ENCODE measurements around the gene TMEM150A.

TMEM150A gene, protein sequence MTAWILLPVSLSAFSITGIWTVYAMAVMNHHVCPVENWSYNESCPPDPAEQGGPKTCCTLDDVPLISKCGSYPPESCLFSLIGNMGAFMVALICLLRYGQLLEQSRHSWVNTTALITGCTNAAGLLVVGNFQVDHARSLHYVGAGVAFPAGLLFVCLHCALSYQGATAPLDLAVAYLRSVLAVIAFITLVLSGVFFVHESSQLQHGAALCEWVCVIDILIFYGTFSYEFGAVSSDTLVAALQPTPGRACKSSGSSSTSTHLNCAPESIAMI

GRCh38 chr2:85602476-85603234, at the start of gene TMEM150A:
TSS of gene TMEM150A (minus strand) at chr2:85602698. CDS start at chr2:85601948, 750 bp downstream.
- Mint-ChIP-seq H3K9me3 (no peaks in the 10 kb centered on the region), H3K36me3 (ENCODE audit: low read depth) (peaks cover 53% of the 10 kb centered on the region), H3K27me3 (no peaks in the 10 kb centered on the region), H3K4me3 (peak within 1 kb of the TSS; percentile 86), H3K27ac (peak within 1 kb of the TSS; percentile 83), H3K4me1 (ENCODE audit: low read depth) (peaks cover 44% of the 10 kb centered on the region)
- peak; percentile 94 for DNase-seq

DNA sequence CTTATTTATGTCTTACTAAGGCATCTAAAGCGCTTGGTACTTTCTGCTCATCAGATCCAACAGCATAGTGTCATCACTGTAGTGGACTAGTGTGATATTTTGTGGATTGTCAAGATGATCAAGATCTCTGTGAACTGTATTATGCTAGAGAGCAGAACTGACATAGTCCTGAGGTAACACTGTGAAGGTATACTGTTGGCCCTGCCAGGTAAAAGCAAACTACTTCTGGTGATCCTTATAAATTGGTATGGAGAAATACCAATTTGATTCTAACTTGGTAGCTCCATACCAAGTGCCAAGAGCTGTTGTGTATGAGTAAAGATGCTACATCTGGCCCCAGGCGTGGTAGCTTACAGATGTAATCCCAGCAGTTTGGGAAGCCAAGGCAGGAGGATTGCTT, 49.6 kb upstream of the TMEM150A start:
- no peak overlapping the region for H3K4me3 Mint-ChIP-seq
- peaks cover 2% of the 10 kb centered on the region for H3K4me1 Mint-ChIP-seq (ENCODE audit: low read depth)
- no peak for DNase-seq
- H3K36me3 Mint-ChIP-seq (ENCODE audit: low read depth), result peaks cover 81% of the 10 kb centered on the region
- no peaks in the 10 kb centered on the region for H3K9me3 Mint-ChIP-seq
- no peak overlapping the region for H3K27ac Mint-ChIP-seq
- no peaks in the 10 kb centered on the region for H3K27me3 Mint-ChIP-seq

DNA sequence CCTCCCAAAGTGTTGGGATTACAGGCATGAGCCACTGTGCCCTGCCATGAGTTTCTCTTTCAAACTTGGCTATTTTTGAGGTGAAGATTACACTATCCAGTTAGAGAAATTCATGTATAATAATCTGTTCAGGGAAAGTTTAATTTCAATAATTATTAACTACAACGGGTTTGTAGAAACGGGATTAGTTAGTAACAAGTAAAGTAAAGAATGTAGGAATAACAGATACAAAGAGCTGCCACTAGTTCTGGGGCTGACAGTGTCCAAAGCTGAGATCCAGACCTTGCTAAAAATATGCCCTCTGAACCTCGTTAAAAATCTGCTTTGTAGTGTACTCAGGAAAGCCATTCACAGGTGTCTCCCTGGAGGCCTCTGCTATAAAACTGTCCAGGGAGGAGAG, 48.6 kb upstream of the TMEM150A start:
- Mint-ChIP-seq H3K36me3 (ENCODE audit: low read depth) (peaks cover 85% of the 10 kb centered on the region), H3K27ac (no peak overlapping the region), H3K4me1 (ENCODE audit: low read depth) (peaks cover 2% of the 10 kb centered on the region), H3K4me3 (no peak overlapping the region), H3K27me3 (no peaks in the 10 kb centered on the region), H3K9me3 (no peaks in the 10 kb centered on the region)
- no peak for DNase-seq

GRCh38 chr2:85650456-85650855, 48.0 kb upstream of the TMEM150A start:
- H3K9me3 Mint-ChIP-seq, result no peaks in the 10 kb centered on the region
- no peak overlapping the region for H3K4me3 Mint-ChIP-seq
- peaks cover 85% of the 10 kb centered on the region for H3K36me3 Mint-ChIP-seq (ENCODE audit: low read depth)
- no peak overlapping the region for H3K27ac Mint-ChIP-seq
- DNase-seq, result no peak
- peaks cover 2% of the 10 kb centered on the region for H3K4me1 Mint-ChIP-seq (ENCODE audit: low read depth)
- no peaks in the 10 kb centered on the region for H3K27me3 Mint-ChIP-seq

- H3K4me3 Mint-ChIP-seq, result no peak overlapping the region
- H3K27ac Mint-ChIP-seq, result peak overlapping the region; percentile 44
- H3K4me1 Mint-ChIP-seq (ENCODE audit: low read depth), result peaks cover 2% of the 10 kb centered on the region
- no peaks in the 10 kb centered on the region for H3K9me3 Mint-ChIP-seq
- no peak for DNase-seq
- H3K27me3 Mint-ChIP-seq, result no peaks in the 10 kb centered on the region
- peaks cover 91% of the 10 kb centered on the region for H3K36me3 Mint-ChIP-seq (ENCODE audit: low read depth)
Observed at GRCh38 chr2:85649201-85650190, 47.0 kb upstream of the TMEM150A start.

DNA sequence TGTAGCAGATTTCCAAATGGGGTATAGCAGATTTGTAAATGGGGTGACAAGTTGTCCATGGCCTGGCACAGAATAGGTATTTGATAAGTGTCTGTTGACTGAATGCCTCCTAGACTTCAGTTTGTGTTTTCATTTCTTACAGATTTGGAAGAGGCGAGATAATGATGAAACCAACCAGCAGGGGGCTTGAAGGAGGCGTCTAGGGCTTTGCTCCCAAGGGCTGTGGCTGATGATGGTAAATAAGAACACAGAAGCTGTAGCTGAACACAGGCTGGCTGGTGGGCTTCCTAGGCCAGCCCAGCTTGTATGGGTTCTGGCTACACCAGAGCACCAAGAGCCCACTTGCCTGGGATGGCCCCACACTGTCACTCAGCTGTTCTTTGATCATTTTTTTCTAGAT, 46.1 kb upstream of the TMEM150A start:
- Mint-ChIP-seq H3K27ac (no peak overlapping the region), H3K27me3 (no peaks in the 10 kb centered on the region), H3K4me1 (ENCODE audit: low read depth) (peaks cover 2% of the 10 kb centered on the region), H3K36me3 (ENCODE audit: low read depth) (peaks cover 92% of the 10 kb centered on the region), H3K9me3 (no peaks in the 10 kb centered on the region), H3K4me3 (no peak overlapping the region)
- no peak for DNase-seq

DNA sequence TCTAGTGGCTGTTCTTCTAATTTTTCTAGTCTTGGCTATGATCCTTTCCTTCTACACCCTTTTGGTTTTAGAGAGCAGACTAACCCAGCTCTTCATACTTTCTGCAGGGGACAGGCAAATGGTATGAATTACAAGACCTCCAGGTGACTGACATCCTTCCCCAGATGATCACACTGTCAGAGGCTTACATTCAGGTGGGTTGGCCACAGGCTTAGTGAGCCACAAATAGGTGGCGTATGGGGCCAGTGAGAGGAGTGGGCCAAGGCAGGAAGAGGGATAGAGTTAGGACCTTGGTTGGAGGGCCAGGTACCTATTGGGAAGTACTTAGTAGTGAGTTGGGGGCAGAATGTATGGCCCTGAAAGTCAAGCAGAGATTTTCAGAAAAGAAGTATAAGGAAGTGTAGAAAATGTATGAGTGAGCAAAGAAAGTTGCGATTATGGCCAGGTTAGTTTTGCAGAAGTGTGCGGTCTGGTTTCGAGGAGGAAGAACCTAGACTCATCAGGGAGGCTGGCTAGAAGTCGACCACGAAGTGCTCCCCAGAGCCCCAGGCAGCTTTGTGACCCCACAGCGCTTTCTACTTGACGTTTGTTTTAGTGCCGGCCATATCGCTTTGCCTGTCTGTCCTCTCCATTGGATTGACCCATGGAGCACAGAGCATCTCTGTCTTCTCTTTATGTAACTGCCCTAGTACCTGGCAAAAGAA, 45.5 kb upstream of the TMEM150A start:
- H3K27me3 Mint-ChIP-seq, result no peaks in the 10 kb centered on the region

DNA sequence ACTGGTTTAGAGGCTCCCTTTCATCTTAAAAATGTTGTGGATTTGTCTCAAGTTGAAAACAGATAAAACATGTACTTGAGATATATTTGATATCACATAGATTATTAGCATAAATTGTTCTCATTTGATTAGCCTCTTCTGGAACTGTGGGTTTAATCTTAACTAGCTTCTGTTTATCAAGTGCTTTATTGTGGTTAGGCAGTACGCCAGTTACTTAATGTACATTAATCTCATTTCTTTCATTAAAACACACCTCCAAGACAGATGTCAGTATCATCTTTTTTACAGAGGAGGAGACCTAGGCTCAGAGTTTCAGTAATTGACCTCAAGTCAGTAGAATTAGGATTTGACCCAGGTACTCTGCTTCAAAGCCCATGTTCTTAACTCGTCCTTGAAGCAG, 43.7 kb upstream of the TMEM150A start:
- no peak overlapping the region for H3K27ac Mint-ChIP-seq
- H3K4me1 Mint-ChIP-seq (ENCODE audit: low read depth), result peaks cover 15% of the 10 kb centered on the region
- no peaks in the 10 kb centered on the region for H3K27me3 Mint-ChIP-seq
- no peak overlapping the region for H3K4me3 Mint-ChIP-seq
- no peaks in the 10 kb centered on the region for H3K9me3 Mint-ChIP-seq
- H3K36me3 Mint-ChIP-seq (ENCODE audit: low read depth), result peaks cover 96% of the 10 kb centered on the region
- DNase-seq, result no peak

More for the DNA sequence above, 45.5 kb upstream of the TMEM150A start:
- H3K4me1 Mint-ChIP-seq (ENCODE audit: low read depth), result peaks cover 3% of the 10 kb centered on the region
- no peaks in the 10 kb centered on the region for H3K9me3 Mint-ChIP-seq
- peaks cover 92% of the 10 kb centered on the region for H3K36me3 Mint-ChIP-seq (ENCODE audit: low read depth)
- no peak for DNase-seq
- H3K27ac Mint-ChIP-seq, result no peak overlapping the region
- H3K4me3 Mint-ChIP-seq, result no peak overlapping the region

DNA sequence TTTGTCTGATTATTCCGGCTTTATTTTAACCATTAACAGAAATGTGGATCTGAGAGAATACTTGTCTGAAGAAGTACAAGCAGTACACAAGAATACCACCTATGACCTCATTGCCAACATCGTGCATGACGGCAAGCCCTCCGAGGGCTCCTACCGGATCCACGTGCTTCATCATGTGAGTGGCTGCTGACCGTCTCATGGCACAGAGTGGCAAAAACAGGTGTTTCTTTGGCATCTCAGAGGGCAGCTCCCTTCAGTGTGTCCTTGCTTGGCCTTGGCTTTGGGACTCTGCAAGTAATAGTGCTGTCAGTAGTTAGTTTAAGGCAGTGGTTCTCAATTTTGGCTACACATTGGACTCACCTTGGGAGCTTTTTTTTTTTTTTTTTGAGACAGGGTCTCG, 42.4 kb upstream of the TMEM150A start:
- peaks cover 15% of the 10 kb centered on the region for H3K4me1 Mint-ChIP-seq (ENCODE audit: low read depth)
- H3K36me3 Mint-ChIP-seq (ENCODE audit: low read depth), result peaks cover 99% of the 10 kb centered on the region
- no peak for DNase-seq
- no peak overlapping the region for H3K4me3 Mint-ChIP-seq
- no peaks in the 10 kb centered on the region for H3K27me3 Mint-ChIP-seq
- H3K9me3 Mint-ChIP-seq, result no peaks in the 10 kb centered on the region
- H3K27ac Mint-ChIP-seq, result no peak overlapping the region

DNA sequence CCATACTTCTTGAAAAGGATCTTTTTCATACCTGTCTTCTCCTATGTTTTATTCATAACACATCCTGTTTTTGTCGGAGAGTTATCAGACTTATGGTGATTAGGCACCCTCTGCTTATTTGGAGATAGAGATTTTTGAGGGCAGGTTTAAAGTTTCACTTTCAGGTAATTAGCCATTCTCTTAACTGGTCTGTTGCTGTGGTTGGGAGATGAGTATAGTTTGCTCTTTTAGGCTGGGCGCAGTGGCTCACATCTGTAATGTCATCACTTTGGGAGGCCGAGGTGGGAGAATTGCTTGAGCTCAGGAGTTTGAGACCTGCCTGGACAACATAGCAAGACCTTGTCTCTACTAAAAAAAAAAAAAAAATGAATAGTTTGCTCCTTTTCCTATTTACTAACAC, 40.2 kb upstream of the TMEM150A start:
- Mint-ChIP-seq H3K4me1 (ENCODE audit: low read depth) (peaks cover 15% of the 10 kb centered on the region), H3K27me3 (no peaks in the 10 kb centered on the region), H3K9me3 (no peaks in the 10 kb centered on the region), H3K4me3 (no peak overlapping the region), H3K27ac (peak overlapping the region; percentile 84), H3K36me3 (ENCODE audit: low read depth) (peaks cover 98% of the 10 kb centered on the region)
- no peak for DNase-seq

GRCh38 chr2:85635636-85636035, 33.1 kb upstream of the TMEM150A start:
- Mint-ChIP-seq H3K27ac (peak overlapping the region; percentile 5), H3K27me3 (no peaks in the 10 kb centered on the region), H3K4me1 (ENCODE audit: low read depth) (peaks cover 9% of the 10 kb centered on the region), H3K36me3 (ENCODE audit: low read depth) (peaks cover 95% of the 10 kb centered on the region), H3K4me3 (no peak overlapping the region), H3K9me3 (no peaks in the 10 kb centered on the region)
- DNase-seq, result no peak

GRCh38 chr2:85635011-85635410, 32.5 kb upstream of the TMEM150A start:
- Mint-ChIP-seq H3K27me3 (no peaks in the 10 kb centered on the region), H3K9me3 (no peaks in the 10 kb centered on the region), H3K36me3 (ENCODE audit: low read depth) (peaks cover 95% of the 10 kb centered on the region), H3K4me1 (ENCODE audit: low read depth) (peaks cover 9% of the 10 kb centered on the region), H3K4me3 (no peak overlapping the region), H3K27ac (peak overlapping the region; percentile 48)
- DNase-seq, result no peak

DNA sequence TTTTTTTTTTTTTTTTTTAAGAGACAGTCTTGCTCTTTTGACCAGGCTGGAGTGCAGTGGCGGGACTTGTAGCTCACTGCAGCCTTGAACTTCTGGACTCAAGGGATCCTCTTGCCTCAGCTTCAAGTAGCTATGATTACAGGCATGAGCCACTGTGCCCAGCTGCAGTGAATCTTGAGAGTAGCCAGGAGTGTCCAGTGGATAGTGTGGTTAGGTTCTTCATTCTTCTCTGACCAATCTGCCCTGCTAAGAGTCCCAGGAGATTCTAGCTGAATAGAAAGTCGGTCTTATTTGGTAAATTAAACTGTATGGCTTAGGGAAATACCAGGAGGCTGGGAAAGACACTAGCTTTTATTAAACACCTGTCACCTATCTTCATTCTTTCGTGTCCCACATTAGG, 28.8 kb upstream of the TMEM150A start:
- peak overlapping the region; percentile 15 for H3K27ac Mint-ChIP-seq
- no peak for DNase-seq
- peaks cover 21% of the 10 kb centered on the region for H3K4me1 Mint-ChIP-seq (ENCODE audit: low read depth)
- no peaks in the 10 kb centered on the region for H3K9me3 Mint-ChIP-seq
- H3K36me3 Mint-ChIP-seq (ENCODE audit: low read depth), result peaks cover 96% of the 10 kb centered on the region
- no peak overlapping the region for H3K4me3 Mint-ChIP-seq
- no peaks in the 10 kb centered on the region for H3K27me3 Mint-ChIP-seq

GRCh38 chr2:85628658-85629057, 26.2 kb upstream of the TMEM150A start:
- no peak for DNase-seq
- H3K4me1 Mint-ChIP-seq (ENCODE audit: low read depth), result peaks cover 16% of the 10 kb centered on the region
- no peaks in the 10 kb centered on the region for H3K9me3 Mint-ChIP-seq
- no peaks in the 10 kb centered on the region for H3K27me3 Mint-ChIP-seq
- H3K36me3 Mint-ChIP-seq (ENCODE audit: low read depth), result peaks cover 98% of the 10 kb centered on the region
- no peak overlapping the region for H3K4me3 Mint-ChIP-seq
- H3K27ac Mint-ChIP-seq, result peak overlapping the region; percentile 77
